HG03064 (cell line): ENCODE measurements around the gene ZP4.

Experiments used
- ATAC-seq: cut with Tn5 transposase; IDR thresholded peaks from one replicate; pipeline ENCODE4 v1.9.1; 2021; ENCODE audit warnings: low read depth; ENCODE audit not compliant: unreplicated experiment

Gene ZP4

DNA sequence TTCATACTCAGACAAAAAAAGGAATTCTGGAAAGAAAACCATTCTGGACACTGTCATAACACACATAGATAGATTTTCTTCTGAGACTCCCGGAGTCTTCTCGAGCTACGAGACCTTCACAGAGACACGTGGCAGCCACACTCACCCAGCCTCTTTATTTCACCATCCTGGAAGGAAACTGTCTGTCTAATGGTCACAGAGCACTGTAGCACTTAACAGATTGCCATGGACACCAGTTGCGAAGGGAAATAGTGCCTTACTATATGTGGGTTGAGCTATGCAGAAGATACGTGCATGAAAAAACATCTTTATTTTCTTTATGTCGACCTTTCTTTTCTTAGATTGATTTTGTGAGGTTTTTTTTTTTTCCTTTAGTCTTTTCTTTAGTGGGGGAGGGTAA, 57.9 kb downstream of the ZP4 start:
- ATAC-seq, result no peak
